Measurements from ENCODE around the gene GJA9. TPM values are rescaled to one million over a fixed set of nuclear protein-coding genes. Genes with fewer than 3 reads are reported as not detected.

Gene GJA9
- total and polyA plus RNA-seq, 2 of the 4 experiments (the other 2 are of a cell fraction): not detected

- Histone ChIP-seq H4K8ac (ENCODE audit: low read depth in 2 of 2, low read length in 2 of 2) (no peak overlapping the region), H2AK9ac (replicated peaks; ENCODE audit: low read depth, low read length, poor library complexity) (no peak overlapping the region), H3K4me3 (ENCODE audit: insufficient read depth, low read depth, low read length) (no peak overlapping the region), H2BK120ac (ENCODE audit: low read depth, low read length) (no peak overlapping the region), H3K23ac (ENCODE audit: low read depth, low read length) (no peak overlapping the region), H2BK15ac (ENCODE audit: low read depth, low read length) (no peak overlapping the region), H4K91ac (ENCODE audit: insufficient read depth, low read depth, low read length) (no peak overlapping the region), H2BK20ac (ENCODE audit: low read depth, low read length) (no peak overlapping the region), H3K9ac (ENCODE audit: low read depth, low read length) (no peak overlapping the region), H3K27ac (ENCODE audit: insufficient read depth, low read length) (no peak overlapping the region), H4K20me1 (ENCODE audit: insufficient read depth, low read length) (no peaks in the 10 kb centered on the region), H3K18ac (ENCODE audit: low read depth, low read length) (no peak overlapping the region), H2AK5ac (ENCODE audit: low read depth, low read length) (no peak overlapping the region), H4K5ac (ENCODE audit: low read depth, low read length) (no peak overlapping the region), H3K4me1 (ENCODE audit: control insufficient read depth, insufficient read depth, low read length) (peaks cover 4% of the 10 kb centered on the region; the same call in 1 of the 2 replicates), H3K4ac (ENCODE audit: low read depth, low read length) (no peak overlapping the region), H3K14ac (replicated peaks; ENCODE audit: low read depth, low read length) (no peak overlapping the region), H3K4me2 (ENCODE audit: low read depth, low read length) (no peak overlapping the region), H3K9me3 (ENCODE audit: control insufficient read depth, insufficient read depth, low read length) (no peaks in the 10 kb centered on the region), H3K36me3 (ENCODE audit: control insufficient read depth, insufficient read depth, low read length) (no peaks in the 10 kb centered on the region), H3K79me1 (ENCODE audit: low read depth in 1 of 2, low read length in 2 of 2) (no peaks in the 10 kb centered on the region), H3K56ac (ENCODE audit: extremely low read depth, insufficient read depth, low read length) (no peak overlapping the region), H2AFZ (replicated peaks; ENCODE audit: low read length, poor library complexity) (no peak overlapping the region), H3K27me3 (ENCODE audit: control insufficient read depth, insufficient read depth, low read length) (peaks cover 33% of the 10 kb centered on the region), H2BK5ac (ENCODE audit: low read depth, low read length, poor library complexity, severe bottlenecking) (no peak overlapping the region), H3K9me1 (ENCODE audit: insufficient read depth, low read length) (no peaks in the 10 kb centered on the region)
- POLR2A ChIA-PET (ENCODE audit: unreplicated experiment): no interaction called here
- WGBS, 2 experiments (ENCODE audit: extremely low coverage in 2 of 2, insufficient read length in 1 of 2): 83% methylated on average over 2 of the region's 6 CpGs; no CpG with 5 or more reads in 1 of the 2 experiments
- dilution Hi-C loops (cut with HindIII; ENCODE audit: low sequenced_read_pairs, unreplicated experiment) (no loop called here), intact Hi-C loops (cut with micrococcal nuclease) (no loop called here), in situ Hi-C loops (cut with MboI; ENCODE audit: low sequenced_read_pairs) (loop anchor here (5.0 kb wide), 1 partner anchor 805 kb away; no protein-coding TSS in a partner anchor)
- no peak for ATAC-seq (ENCODE audit: low read depth)
- no TSS peak for BruUV-seq (replicated peaks)
- TF ChIP-seq CEBPB (IDR thresholded peaks at IDR 0.05; ENCODE audit: low read depth, low read length) (no peak), USF2 (IDR thresholded peaks at IDR 0.05; ENCODE audit: low read depth, low read length) (no peak), RAD21 (IDR thresholded peaks at IDR 0.05; ENCODE audit: low read length) (no peak), SMC3 (IDR thresholded peaks at IDR 0.05; ENCODE audit: low read depth, low read length) (no peak), RFX5 (IDR thresholded peaks at IDR 0.05; ENCODE audit: low read depth, low read length) (no peak), MXI1 (IDR thresholded peaks at IDR 0.05; ENCODE audit: borderline replicate concordance, low read depth, low read length) (no peak)
- CTCF ChIA-PET: interaction anchor here (1.0 kb wide), 1 partner anchor 12 kb away, joined by 3 read pairs; no protein-coding TSS in a partner anchor
- DNase-seq: no peak
Measured at GRCh38 chr1:38831731-38832369, 49.5 kb downstream of the GJA9 start.
